ENCODE measurements around the gene PARD6A. TPM values are rescaled to one million over a fixed set of nuclear protein-coding genes. Genes with fewer than 3 reads are reported as not detected.
A peak's percentile ranks its signal among the peaks of the same experiment; 100 is the strongest.

PARD6A gene
- total RNA-seq, 2 donors from 2014 or later: 4.1 to 4.4 TPM

- intact Hi-C loops (cut with DNase I, micrococcal nuclease): no loop called here
- ATAC-seq (no peak), DNase-seq (no peak)
These were observed 3.1 kb downstream of the PARD6A start for GRCh38 chr16:67663877-67664222.

GRCh38 chr16:67664258-67664657, 3.5 kb downstream of the PARD6A start:
- ATAC-seq: no peak
- intact Hi-C loops (cut with DNase I, micrococcal nuclease): no loop called here
- DNase-seq: no peak

GRCh38 chr16:67664871-67665270, 4.1 kb downstream of the PARD6A start:
- intact Hi-C loops (cut with DNase I, micrococcal nuclease): loop anchor here in 1 of 2 donors (5.0 kb wide), 1 partner anchor 143 kb away; no protein-coding TSS in a partner anchor
- DNase-seq (no peak), ATAC-seq (no peak)

GRCh38 chr16:67665598-67665997, 4.8 kb downstream of the PARD6A start:
- no peak for ATAC-seq
- intact Hi-C loops (cut with DNase I, micrococcal nuclease): loop anchor here in 1 of 2 donors (5.0 kb wide), 1 partner anchor 143 kb away; no protein-coding TSS in a partner anchor
- DNase-seq: no peak

- ATAC-seq (peak; percentile 22), DNase-seq (peak; percentile 48 to 50)
- intact Hi-C loops (cut with DNase I, micrococcal nuclease): loop anchor here in 1 of 2 donors (5.0 kb wide), 1 partner anchor 144 kb away; no protein-coding TSS in a partner anchor
These were observed 5.3 kb downstream of the PARD6A start for GRCh38 chr16:67666032-67666551.

GRCh38 chr16:67666559-67667452, 6.0 kb downstream of the PARD6A start, which contains the start of the genes C16orf86 and ENKD1:
Gene C16orf86, plus strand, starts transcription at chr16:67666814. Its CDS starts 157 bp downstream, at chr16:67666971.
Gene ENKD1, minus strand, starts transcription at chr16:67666750. Its CDS starts 308 bp downstream, at chr16:67666442.
- ATAC-seq: peak; percentile 71
- DNase-seq: peak; percentile 84 to 88
- intact Hi-C loops (cut with DNase I, micrococcal nuclease): loop anchor here in 1 of 2 donors (5.0 kb wide), 1 partner anchor 145 kb away; no protein-coding TSS in a partner anchor

- intact Hi-C loops (cut with DNase I, micrococcal nuclease): loop anchor here in 1 of 2 donors (5.0 kb wide), 1 partner anchor 145 kb away; no protein-coding TSS in a partner anchor
- peak in 1 of 2 donors; percentile 25 for DNase-seq
These were observed 6.7 kb downstream of the PARD6A start for GRCh38 chr16:67667453-67667816.

GRCh38 chr16:67667817-67668494, 7.2 kb downstream of the PARD6A start:
- intact Hi-C loops (cut with DNase I, micrococcal nuclease): loop anchor here in 1 of 2 donors (5.0 kb wide), 1 partner anchor 146 kb away; no protein-coding TSS in a partner anchor
- DNase-seq (peak; percentile 85), ATAC-seq (peak; percentile 78)

More at GRCh38 chr16:67667453-67667816, 6.7 kb downstream of the PARD6A start:
- ATAC-seq: no peak

- intact Hi-C loops (cut with DNase I, micrococcal nuclease): loop anchor here in 1 of 2 donors (5.0 kb wide), 1 partner anchor 146 kb away; no protein-coding TSS in a partner anchor
These were observed 7.9 kb downstream of the PARD6A start for GRCh38 chr16:67668495-67669157.

GRCh38 chr16:67669499-67670101, 8.8 kb downstream of the PARD6A start:
- no peak for DNase-seq
- intact Hi-C loops (cut with DNase I, micrococcal nuclease): loop anchor here in 1 of 2 donors (5.0 to 10.0 kb wide), 2 partner anchors 135 to 147 kb away; partner anchors contain the start of genes RANBP10 and TSNAXIP1
- no peak for ATAC-seq

More at GRCh38 chr16:67668495-67669157, 7.9 kb downstream of the PARD6A start:
- ATAC-seq (no peak), DNase-seq (no peak)

- DNase-seq (no peak), ATAC-seq (no peak)
- intact Hi-C loops (cut with DNase I, micrococcal nuclease): loop anchor here in 1 of 2 donors (10.0 kb wide), 1 partner anchor 132 kb away; the partner anchor contains the start of genes RANBP10 and TSNAXIP1
These were observed 11.5 kb downstream of the PARD6A start for GRCh38 chr16:67672306-67672705.

GRCh38 chr16:67672739-67673662, 12.2 kb downstream of the PARD6A start:
- intact Hi-C loops (cut with DNase I, micrococcal nuclease): loop anchor here in 1 of 2 donors (10.0 kb wide), 1 partner anchor 132 kb away; the partner anchor contains the start of genes RANBP10 and TSNAXIP1
- peak; percentile 57 for ATAC-seq
- peak; percentile 74 to 79 for DNase-seq

GRCh38 chr16:67673712-67674580, 13.2 kb downstream of the PARD6A start:
- ATAC-seq (peak; percentile 67), DNase-seq (peak; percentile 83)
- intact Hi-C loops (cut with DNase I, micrococcal nuclease): loop anchor here in 1 of 2 donors (10.0 kb wide), 1 partner anchor 131 kb away; the partner anchor contains the start of genes RANBP10 and TSNAXIP1

- ATAC-seq (peak; percentile 42), DNase-seq (no peak)
- intact Hi-C loops (cut with DNase I, micrococcal nuclease): loop anchor here in 1 of 2 donors (10.0 kb wide), 1 partner anchor 130 kb away; the partner anchor contains the start of genes RANBP10 and TSNAXIP1
These were observed 14.3 kb downstream of the PARD6A start for GRCh38 chr16:67674851-67675578.

- DNase-seq (no peak), ATAC-seq (no peak)
- intact Hi-C loops (cut with DNase I, micrococcal nuclease): loop anchor here in 1 of 2 donors (10.0 kb wide), 1 partner anchor 129 kb away; the partner anchor contains the start of genes RANBP10 and TSNAXIP1
These were observed 14.8 kb downstream of the PARD6A start for GRCh38 chr16:67675579-67675935.
